KMS-11 (cell line): ENCODE results near the gene KLRG1.

Experiments
- H2AFZ ChIP-seq: fragments of 200-600 bp; sonication (generic); 2 replicates; pipeline ENCODE4 v1.6.1; 2016; ENCODE audit warnings: antibody characterized with exemption, mixed run types, low read depth
- H3K27ac ChIP-seq: fragments of 200-600 bp; sonication (generic); 2 replicates; pipeline ENCODE4 v1.6.1; 2016; ENCODE audit warnings: mild to moderate bottlenecking, mixed run types
- H3K27me3 ChIP-seq: fragments of 200-600 bp; sonication (generic); 2 replicates; pipeline ENCODE4 v1.6.1; 2017; ENCODE audit warnings: mild to moderate bottlenecking, low read depth, mixed run types, moderate library complexity; ENCODE audit not compliant: insufficient read depth
- H3K36me3 ChIP-seq: fragments of 200-600 bp; sonication (generic); 2 replicates; pipeline ENCODE4 v1.6.1; 2017; ENCODE audit warnings: mild to moderate bottlenecking, mixed run types; ENCODE audit not compliant: insufficient read depth
- H3K4me1 ChIP-seq: fragments of 200-600 bp; sonication (generic); 2 replicates; pipeline ENCODE4 v1.6.1; 2016; ENCODE audit warnings: mild to moderate bottlenecking, low read depth, mixed run types; ENCODE audit not compliant: poor library complexity, severe bottlenecking
- H3K4me2 ChIP-seq: fragments of 200-600 bp; sonication (generic); 2 replicates; pipeline ENCODE4 v1.7.0; 2016; ENCODE audit warnings: mild to moderate bottlenecking, mixed run types
- H3K4me3 ChIP-seq: fragments of 200-600 bp; sonication (generic); IDR thresholded peaks from 2 replicates; pipeline ENCODE4 v1.6.1; 2017; ENCODE audit warnings: low read depth, low read length, mixed read lengths; ENCODE audit not compliant: insufficient read depth
- H3K79me2 ChIP-seq: fragments of 200-600 bp; sonication (generic); 2 replicates; pipeline ENCODE4 v1.6.1; 2016; ENCODE audit warnings: low read depth, mixed run types; ENCODE audit not compliant: insufficient read depth
- H3K9ac ChIP-seq: fragments of 200-600 bp; sonication (generic); 2 replicates; pipeline ENCODE4 v1.6.1; 2016; ENCODE audit warnings: mild to moderate bottlenecking, mixed run types
- H4K20me1 ChIP-seq: fragments of 200-600 bp; sonication (generic); 2 replicates; pipeline ENCODE4 v1.6.1; 2016; ENCODE audit warnings: mild to moderate bottlenecking, mixed run types; ENCODE audit not compliant: insufficient read depth
- TF ChIP-seq, protein P1 (sequence below): fragments of 200-600 bp; sonication (generic); conservative IDR thresholded peaks from 2 replicates; pipeline ENCODE4 v1.6.1; 2017; ENCODE audit warnings: low read depth, mild to moderate bottlenecking, antibody characterized with exemption, low read length, moderate library complexity, mixed read lengths

KLRG1 gene

DNA sequence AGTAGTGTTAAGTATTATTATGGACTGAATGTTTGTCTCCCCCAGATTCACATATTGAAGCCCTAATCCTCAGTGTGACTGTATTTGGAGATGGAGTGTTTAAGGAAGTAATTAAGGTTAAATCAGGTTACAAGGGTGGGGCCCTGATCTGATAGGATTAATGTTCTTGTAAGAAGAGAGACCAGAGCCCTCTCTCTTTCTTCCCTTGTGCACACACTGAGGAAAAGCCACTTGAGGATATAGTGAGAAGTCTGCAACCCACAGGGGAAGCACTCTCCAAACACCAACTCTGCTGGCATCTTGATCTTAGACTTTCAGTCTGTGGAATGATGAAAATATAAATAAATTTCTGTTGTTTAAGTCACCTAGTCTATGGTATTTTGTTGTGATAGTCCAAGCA, 2.2 kb upstream of the KLRG1 start:
- Histone ChIP-seq H3K4me1 (no peaks in the 10 kb centered on the region), H3K4me2 (no peak overlapping the region), H3K27me3 (no peaks in the 10 kb centered on the region), H3K27ac (no peak overlapping the region), H3K79me2 (no peaks in the 10 kb centered on the region), H4K20me1 (no peaks in the 10 kb centered on the region), H3K4me3 (no peak overlapping the region), H3K36me3 (no peaks in the 10 kb centered on the region), H2AFZ (no peak overlapping the region), H3K9ac (no peak overlapping the region)
- TF ChIP-seq, protein P1, sequence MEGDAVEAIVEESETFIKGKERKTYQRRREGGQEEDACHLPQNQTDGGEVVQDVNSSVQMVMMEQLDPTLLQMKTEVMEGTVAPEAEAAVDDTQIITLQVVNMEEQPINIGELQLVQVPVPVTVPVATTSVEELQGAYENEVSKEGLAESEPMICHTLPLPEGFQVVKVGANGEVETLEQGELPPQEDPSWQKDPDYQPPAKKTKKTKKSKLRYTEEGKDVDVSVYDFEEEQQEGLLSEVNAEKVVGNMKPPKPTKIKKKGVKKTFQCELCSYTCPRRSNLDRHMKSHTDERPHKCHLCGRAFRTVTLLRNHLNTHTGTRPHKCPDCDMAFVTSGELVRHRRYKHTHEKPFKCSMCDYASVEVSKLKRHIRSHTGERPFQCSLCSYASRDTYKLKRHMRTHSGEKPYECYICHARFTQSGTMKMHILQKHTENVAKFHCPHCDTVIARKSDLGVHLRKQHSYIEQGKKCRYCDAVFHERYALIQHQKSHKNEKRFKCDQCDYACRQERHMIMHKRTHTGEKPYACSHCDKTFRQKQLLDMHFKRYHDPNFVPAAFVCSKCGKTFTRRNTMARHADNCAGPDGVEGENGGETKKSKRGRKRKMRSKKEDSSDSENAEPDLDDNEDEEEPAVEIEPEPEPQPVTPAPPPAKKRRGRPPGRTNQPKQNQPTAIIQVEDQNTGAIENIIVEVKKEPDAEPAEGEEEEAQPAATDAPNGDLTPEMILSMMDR, result no peak

DNA sequence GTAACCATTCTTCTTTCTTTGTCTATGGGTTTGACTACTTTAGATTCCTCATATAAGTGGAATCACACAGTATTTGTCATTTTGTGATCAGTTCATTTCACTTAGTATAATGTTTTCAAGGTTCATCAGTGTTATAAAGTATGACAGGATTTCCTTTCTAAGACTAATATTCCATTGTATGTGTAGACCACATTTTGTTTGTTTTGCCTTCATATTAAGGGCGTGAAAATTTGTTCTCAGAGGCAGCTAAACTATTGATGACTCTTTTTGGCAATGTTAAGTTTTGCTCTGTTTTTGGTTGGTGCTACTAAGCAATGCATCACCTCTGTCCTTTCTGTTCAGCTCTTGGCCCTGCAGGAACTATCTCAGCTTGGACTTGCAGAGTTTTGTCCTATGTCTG, 1.7 kb upstream of the KLRG1 start:
- Histone ChIP-seq H3K9ac (no peak overlapping the region), H3K27ac (no peak overlapping the region), H3K4me3 (no peak overlapping the region), H3K36me3 (no peaks in the 10 kb centered on the region), H3K4me1 (no peaks in the 10 kb centered on the region), H3K27me3 (no peaks in the 10 kb centered on the region), H4K20me1 (no peaks in the 10 kb centered on the region), H3K4me2 (no peak overlapping the region), H3K79me2 (no peaks in the 10 kb centered on the region), H2AFZ (no peak overlapping the region)
- TF ChIP-seq, protein P1, result no peak

DNA sequence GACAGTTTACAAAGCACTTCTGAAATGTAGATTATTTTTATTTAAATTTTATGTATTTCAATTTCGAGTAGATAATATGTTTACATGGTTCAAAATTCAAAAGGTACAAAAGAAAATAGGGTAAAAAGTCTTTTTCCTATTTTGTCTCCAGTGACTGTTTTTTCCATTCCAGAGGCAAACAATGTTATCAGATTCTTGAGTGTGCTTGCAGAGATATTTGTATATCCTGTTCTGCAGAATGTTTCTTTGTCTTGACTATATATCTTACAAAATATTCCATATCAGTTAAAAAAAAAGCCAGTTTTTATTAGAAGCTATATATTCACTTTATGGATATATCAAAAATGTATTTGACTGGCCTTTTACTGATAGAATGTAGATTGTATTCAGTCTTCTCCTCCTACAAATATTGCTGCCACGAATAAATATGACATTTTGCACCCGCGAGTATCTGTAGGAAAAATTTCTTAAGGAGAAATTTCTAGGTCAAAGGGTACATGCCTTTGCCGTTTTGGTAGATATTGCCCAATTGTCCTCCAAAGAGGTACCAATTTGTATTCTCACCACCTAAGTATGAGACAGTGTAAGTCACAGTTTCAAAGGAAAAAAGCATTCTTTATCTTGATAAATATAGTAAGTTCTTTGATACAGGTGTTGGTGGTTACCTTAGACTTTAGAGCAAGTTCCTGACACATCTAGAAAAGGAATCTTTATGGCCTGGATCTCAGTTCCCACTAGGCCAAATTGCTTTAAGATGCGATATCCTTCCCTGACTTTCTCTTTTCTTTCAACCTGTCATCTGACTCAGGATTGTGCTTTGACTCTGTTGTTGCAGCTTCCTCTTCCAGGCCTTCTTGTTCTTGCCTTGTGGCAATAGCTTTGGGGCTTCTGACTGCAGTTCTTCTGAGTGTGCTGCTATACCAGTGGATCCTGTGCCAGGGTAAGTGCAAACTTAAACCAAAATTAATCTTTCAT, 2.3 kb downstream of the KLRG1 start:
- Histone ChIP-seq H3K27me3 (no peaks in the 10 kb centered on the region), H3K9ac (no peak overlapping the region), H4K20me1 (no peaks in the 10 kb centered on the region), H3K79me2 (no peaks in the 10 kb centered on the region), H3K36me3 (no peaks in the 10 kb centered on the region), H3K4me2 (no peak overlapping the region), H3K27ac (no peak overlapping the region), H3K4me3 (no peak overlapping the region), H2AFZ (no peak overlapping the region), H3K4me1 (no peaks in the 10 kb centered on the region)
- TF ChIP-seq, protein P1, result no peak

DNA sequence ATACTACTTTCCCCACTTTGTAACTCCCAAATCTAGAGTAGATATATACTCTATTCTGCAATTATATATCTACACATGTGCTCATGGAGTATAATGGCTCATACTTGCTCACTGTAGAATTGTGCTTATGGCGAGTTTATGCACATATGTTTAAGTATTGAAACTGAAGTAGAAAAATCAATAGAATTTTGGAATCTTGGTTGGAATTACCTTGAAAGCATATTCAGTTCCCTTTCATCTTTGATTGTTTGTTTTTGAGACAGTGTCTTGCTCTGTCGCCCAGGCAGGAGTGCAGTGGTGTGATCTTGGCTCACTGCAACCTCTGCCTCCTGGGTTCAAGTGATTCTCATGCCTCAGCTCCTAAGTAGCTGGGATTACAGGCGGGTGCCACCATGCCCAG, 4.5 kb downstream of the KLRG1 start:
- H3K4me1 ChIP-seq, result no peaks in the 10 kb centered on the region
- no peaks in the 10 kb centered on the region for H3K36me3 ChIP-seq
- no peak overlapping the region for H3K4me3 ChIP-seq
- no peaks in the 10 kb centered on the region for H3K27me3 ChIP-seq
- no peak overlapping the region for H3K9ac ChIP-seq
- H3K27ac ChIP-seq, result no peak overlapping the region
- no peaks in the 10 kb centered on the region for H4K20me1 ChIP-seq
- no peak overlapping the region for H3K4me2 ChIP-seq
- TF ChIP-seq, protein P1, result no peak
- H2AFZ ChIP-seq, result no peak overlapping the region
- no peaks in the 10 kb centered on the region for H3K79me2 ChIP-seq
